ENCODE measurements around the gene STC2. TPM values are rescaled to one million over a fixed set of nuclear protein-coding genes. Genes with fewer than 3 reads are reported as not detected.

Gene STC2
- total RNA-seq, 1 donor from 2014 or later: 26.0 TPM

- Mint-ChIP-seq H3K9me3 (no peaks in the 10 kb centered on the region), H3K4me1 (peaks cover 2% of the 10 kb centered on the region), H3K27me3 (ENCODE audit: low read depth) (peaks cover 6% of the 10 kb centered on the region), H3K36me3 (no peaks in the 10 kb centered on the region), H3K27ac (no peak overlapping the region), H3K4me3 (no peak overlapping the region)
- no peak for TF ChIP-seq CTCF (IDR thresholded peaks at IDR 0.05; ENCODE audit: unreplicated experiment)
- DNase-seq (ENCODE audit: low spot score in 2 of 2, unreplicated experiment in 2 of 2): no peak
Observed at GRCh38 chr5:173352366-173353349, 24.4 kb upstream of the STC2 start.

- no peaks in the 10 kb centered on the region for H3K27me3 Mint-ChIP-seq (ENCODE audit: low read depth)
- no peak for TF ChIP-seq CTCF (IDR thresholded peaks at IDR 0.05; ENCODE audit: unreplicated experiment)
- no peak overlapping the region for H3K4me3 Mint-ChIP-seq
- H3K9me3 Mint-ChIP-seq: no peaks in the 10 kb centered on the region
- no peak for DNase-seq (ENCODE audit: low spot score in 2 of 2, unreplicated experiment in 2 of 2)
- H3K4me1 Mint-ChIP-seq: peaks cover 8% of the 10 kb centered on the region
- H3K27ac Mint-ChIP-seq: no peak overlapping the region
- no peaks in the 10 kb centered on the region for H3K36me3 Mint-ChIP-seq
Observed at GRCh38 chr5:173342813-173343755, 14.9 kb upstream of the STC2 start.

- no peak for TF ChIP-seq CTCF (IDR thresholded peaks at IDR 0.05; ENCODE audit: unreplicated experiment)
- no peaks in the 10 kb centered on the region for H3K9me3 Mint-ChIP-seq
Observed at GRCh38 chr5:173341961-173342430, 13.8 kb upstream of the STC2 start.

GRCh38 chr5:173340984-173341383 lies 12.8 kb upstream of the STC2 start:
- no peaks in the 10 kb centered on the region for H3K9me3 Mint-ChIP-seq
- no peaks in the 10 kb centered on the region for H3K36me3 Mint-ChIP-seq
- no peak for DNase-seq (ENCODE audit: low spot score in 2 of 2, unreplicated experiment in 2 of 2)
- H3K27ac Mint-ChIP-seq: no peak overlapping the region
- peaks cover 8% of the 10 kb centered on the region for H3K4me1 Mint-ChIP-seq
- TF ChIP-seq CTCF (IDR thresholded peaks at IDR 0.05; ENCODE audit: unreplicated experiment): no peak
- H3K27me3 Mint-ChIP-seq (ENCODE audit: low read depth): no peaks in the 10 kb centered on the region
- H3K4me3 Mint-ChIP-seq: no peak overlapping the region

More at GRCh38 chr5:173341961-173342430, 13.8 kb upstream of the STC2 start:
- no peak overlapping the region for H3K27ac Mint-ChIP-seq
- peaks cover 8% of the 10 kb centered on the region for H3K4me1 Mint-ChIP-seq
- no peaks in the 10 kb centered on the region for H3K27me3 Mint-ChIP-seq (ENCODE audit: low read depth)
- no peaks in the 10 kb centered on the region for H3K36me3 Mint-ChIP-seq
- DNase-seq (ENCODE audit: low spot score in 2 of 2, unreplicated experiment in 2 of 2): no peak
- H3K4me3 Mint-ChIP-seq: no peak overlapping the region

GRCh38 chr5:173340451-173340850 lies 12.2 kb upstream of the STC2 start:
- Mint-ChIP-seq H3K36me3 (no peaks in the 10 kb centered on the region), H3K27me3 (ENCODE audit: low read depth) (no peaks in the 10 kb centered on the region), H3K27ac (no peak overlapping the region), H3K9me3 (no peaks in the 10 kb centered on the region), H3K4me1 (peaks cover 8% of the 10 kb centered on the region), H3K4me3 (no peak overlapping the region)
- no peak for DNase-seq (ENCODE audit: low spot score in 2 of 2, unreplicated experiment in 2 of 2)
- TF ChIP-seq CTCF (IDR thresholded peaks at IDR 0.05; ENCODE audit: unreplicated experiment): no peak

All from mesothelial cell of epicardium (in vitro differentiated cells).